A549 (cell line): ENCODE data around the gene CNTNAP2.

Experiments used
- CBX2 ChIP-seq: fragments of 200-600 bp; sonication (generic); IDR thresholded peaks from 2 replicates; pipeline ENCODE4 v1.6.1; 2016; ENCODE audit warnings: low read depth, mild to moderate bottlenecking, borderline replicate concordance
- CHD2 ChIP-seq: fragments of 150-350 bp; IDR thresholded peaks from 2 replicates; pipeline ENCODE4 v1.6.1; 2014; ENCODE audit warnings: low read length; ENCODE audit not compliant: partially characterized antibody
- CTCF ChIP-seq: fragments of >200 bp; sonication (Bioruptor Twin); formaldehyde crosslinking; IDR thresholded peaks from 3 replicates; pipeline ENCODE4 v1.5.1; 2016
- EP300 ChIP-seq, 2 experiments: fragments of >200 bp; sonication (Bioruptor Twin); formaldehyde crosslinking; IDR thresholded peaks; 2 replicates in 1 of 2; 3 replicates in 1 of 2; pipeline ENCODE4 v1.6.1; 2016 to 2017
- ESRRA ChIP-seq: fragments of 150-350 bp; IDR thresholded peaks from 2 replicates; pipeline ENCODE4 v1.6.1; 2014; ENCODE audit warnings: mild to moderate bottlenecking, low read length, borderline replicate concordance
- FOSB ChIP-seq: fragments of 250-450 bp; sonication (Bioruptor Pico); IDR thresholded peaks from 2 replicates; pipeline ENCODE4 v1.5.0; 2020; ENCODE audit warnings: mild to moderate bottlenecking, moderate library complexity
- KDM5A ChIP-seq: fragments of 200-600 bp; sonication (generic); IDR thresholded peaks from 2 replicates; pipeline ENCODE4 v1.6.1; 2016; ENCODE audit warnings: antibody characterized with exemption, mild to moderate bottlenecking
- PBX3 ChIP-seq: IDR thresholded peaks from 2 replicates; pipeline ENCODE4 v1.6.1; 2012
- POLR2A ChIP-seq: IDR thresholded peaks from 2 replicates; pipeline ENCODE4 v1.6.1; 2012; ENCODE audit warnings: mild to moderate bottlenecking, low read length
- RCOR1 ChIP-seq: fragments of 150-350 bp; IDR thresholded peaks from 2 replicates; pipeline ENCODE4 v1.6.1; 2014; ENCODE audit warnings: antibody characterized with exemption, low read length, low read depth
- TP53 ChIP-seq: fragments of 250-450 bp; sonication (Bioruptor Pico); IDR thresholded peaks from 2 replicates; pipeline ENCODE4 v1.5.0; 2021; ENCODE audit warnings: mild to moderate bottlenecking, moderate library complexity

- TF ChIP-seq ESRRA (no peak), TP53 (CRISPR knock-in tag) (no peak), CHD2 (no peak), CBX2 (no peak), FOSB (CRISPR knock-in tag) (no peak), CTCF (no peak), RCOR1 (no peak), EP300 (IDR thresholded peaks at IDR 0.05) (no peak), PBX3 (no peak), POLR2A (no peak), KDM5A (no peak)
Measured at GRCh38 chr7:147418966-147419365, 1302.4 kb downstream of the CNTNAP2 start.
